GM15510 (cell line): ENCODE measurements around the gene SKOR2.

Experiments used
- POLR2A ChIP-seq: IDR thresholded peaks from 3 replicates; pipeline ENCODE4 v1.6.1; 2011; ENCODE audit warnings: borderline replicate concordance; ENCODE audit not compliant: insufficient read length; ENCODE audit errors: extremely low read depth

The SKOR2 gene

GRCh38 chr18:47184419-47185050 is 66.9 kb downstream of the SKOR2 start:
- TF ChIP-seq POLR2A = no peak

GRCh38 chr18:47180765-47181164 is 70.7 kb downstream of the SKOR2 start:
- TF ChIP-seq POLR2A = no peak

- TF ChIP-seq POLR2A = no peak
Observed at GRCh38 chr18:47179520-47179919, 71.9 kb downstream of the SKOR2 start.

GRCh38 chr18:47175898-47176575 is 75.4 kb downstream of the SKOR2 start, which contains the start of gene IER3IP1:
IER3IP1 (minus strand) TSS chr18:47176364; CDS start chr18:47176277, 87 bp downstream.
- TF ChIP-seq POLR2A = peak; percentile 76

GRCh38 chr18:47175283-47175897 is 76.1 kb downstream of the SKOR2 start:
- no peak for TF ChIP-seq POLR2A

GRCh38 chr18:47174545-47175116 is 76.8 kb downstream of the SKOR2 start:
- no peak for TF ChIP-seq POLR2A

- no peak for TF ChIP-seq POLR2A
Observed at GRCh38 chr18:47172476-47172875, 79.0 kb downstream of the SKOR2 start.

GRCh38 chr18:47168913-47169312 is 82.5 kb downstream of the SKOR2 start:
- TF ChIP-seq POLR2A = no peak

- no peak for TF ChIP-seq POLR2A
Observed at GRCh38 chr18:47168509-47168908, 83.0 kb downstream of the SKOR2 start.

- no peak for TF ChIP-seq POLR2A
Observed at GRCh38 chr18:47166294-47166693, 85.2 kb downstream of the SKOR2 start.

GRCh38 chr18:47163241-47163640 is 88.2 kb downstream of the SKOR2 start:
- TF ChIP-seq POLR2A = no peak

GRCh38 chr18:47160256-47160655 is 91.2 kb downstream of the SKOR2 start:
- no peak for TF ChIP-seq POLR2A
